ENCODE results near the gene ATAD3B.
"Not testable (repeated sequence)": the region's sequence is repeated elsewhere in the genome, so short reads cannot be mapped to it uniquely, and the experiment has no call there.

DNA sequence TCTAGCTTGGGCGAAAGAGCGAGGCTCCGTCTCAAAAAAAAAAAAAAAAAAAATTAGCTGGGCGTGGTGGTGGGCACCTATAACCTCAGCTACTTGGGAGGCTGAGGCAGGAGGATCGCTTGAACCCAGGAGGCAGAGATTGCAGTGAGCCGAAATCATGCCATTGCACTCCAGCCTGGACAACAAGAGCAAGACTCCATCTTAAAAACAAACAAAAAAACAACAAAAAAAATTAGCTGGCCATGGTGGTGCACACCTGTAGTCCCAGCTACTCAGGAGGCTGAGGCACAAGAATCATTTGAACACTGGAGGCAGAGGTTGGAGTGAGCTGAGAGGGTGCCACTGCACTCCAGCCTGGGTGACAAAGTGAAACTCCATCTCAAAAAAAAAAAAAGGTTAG lies 42.6 kb upstream of the ATAD3B start:
- TF ChIP-seq, protein P1, sequence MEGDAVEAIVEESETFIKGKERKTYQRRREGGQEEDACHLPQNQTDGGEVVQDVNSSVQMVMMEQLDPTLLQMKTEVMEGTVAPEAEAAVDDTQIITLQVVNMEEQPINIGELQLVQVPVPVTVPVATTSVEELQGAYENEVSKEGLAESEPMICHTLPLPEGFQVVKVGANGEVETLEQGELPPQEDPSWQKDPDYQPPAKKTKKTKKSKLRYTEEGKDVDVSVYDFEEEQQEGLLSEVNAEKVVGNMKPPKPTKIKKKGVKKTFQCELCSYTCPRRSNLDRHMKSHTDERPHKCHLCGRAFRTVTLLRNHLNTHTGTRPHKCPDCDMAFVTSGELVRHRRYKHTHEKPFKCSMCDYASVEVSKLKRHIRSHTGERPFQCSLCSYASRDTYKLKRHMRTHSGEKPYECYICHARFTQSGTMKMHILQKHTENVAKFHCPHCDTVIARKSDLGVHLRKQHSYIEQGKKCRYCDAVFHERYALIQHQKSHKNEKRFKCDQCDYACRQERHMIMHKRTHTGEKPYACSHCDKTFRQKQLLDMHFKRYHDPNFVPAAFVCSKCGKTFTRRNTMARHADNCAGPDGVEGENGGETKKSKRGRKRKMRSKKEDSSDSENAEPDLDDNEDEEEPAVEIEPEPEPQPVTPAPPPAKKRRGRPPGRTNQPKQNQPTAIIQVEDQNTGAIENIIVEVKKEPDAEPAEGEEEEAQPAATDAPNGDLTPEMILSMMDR (IDR thresholded peaks at IDR 0.05; ENCODE audit: low read length), result not testable (repeated sequence)
- not testable (repeated sequence) for TF ChIP-seq EZH2 (IDR thresholded peaks at IDR 0.05; ENCODE audit: borderline replicate concordance, low read length)

All from OCI-LY1 (cell line).